GM18907 (cell line): ENCODE data around the gene CD2.

Experiments
- ATAC-seq: cut with Tn5 transposase; IDR thresholded peaks from one replicate; pipeline ENCODE4 v1.9.1; 2021; ENCODE audit warnings: mild to moderate bottlenecking, moderate library complexity; ENCODE audit not compliant: unreplicated experiment

The CD2 gene

GRCh38 chr1:116811321-116811720 is 57.1 kb downstream of the CD2 start:
- no peak for ATAC-seq

GRCh38 chr1:116814926-116815723 is 60.9 kb downstream of the CD2 start:
- no peak for ATAC-seq

GRCh38 chr1:116817582-116818064 is 63.4 kb downstream of the CD2 start:
- no peak for ATAC-seq
